22Rv1 (cell line): ENCODE data around the gene THY1.
"Not testable (repeated sequence)": the region's sequence is repeated elsewhere in the genome, so short reads cannot be mapped to it uniquely, and the experiment has no call there.

ENCODE experiments used
- H3K27ac ChIP-seq: fragments of 450-650 bp; 2 replicates; pipeline ENCODE4 v1.5.1; 2017
- ZFX ChIP-seq: fragments of 450-650 bp; IDR thresholded peaks from 2 replicates; pipeline ENCODE4 v1.6.1; 2017; ENCODE audit warnings: antibody characterized with exemption, borderline replicate concordance
- TF ChIP-seq, protein P1 (sequence below): fragments of 450-650 bp; IDR thresholded peaks from 2 replicates; pipeline ENCODE4 v1.5.1; 2017; ENCODE audit warnings: mild to moderate bottlenecking

The THY1 gene

DNA sequence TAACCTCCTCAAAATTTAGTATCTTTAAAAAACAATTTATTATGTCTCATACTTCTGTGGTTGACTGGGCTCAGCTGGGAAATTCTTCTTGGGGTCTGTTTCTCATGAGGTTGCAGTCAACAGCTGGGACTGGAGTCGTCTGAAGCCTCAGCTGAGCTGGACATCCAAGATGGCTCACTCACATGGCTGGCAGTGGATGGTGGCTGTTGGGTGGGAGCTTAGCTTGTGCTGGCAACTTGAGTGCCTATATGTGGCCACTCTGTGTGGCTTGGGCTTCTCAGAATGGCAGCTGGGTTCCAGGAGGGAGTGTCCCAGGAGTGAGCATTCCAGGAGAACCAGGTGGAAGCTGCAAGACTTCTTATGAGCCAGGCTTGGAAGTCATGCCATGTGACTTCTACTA, 13.2 kb downstream of the THY1 start:
- TF ChIP-seq ZFX, result no peak
- TF ChIP-seq, protein P1, sequence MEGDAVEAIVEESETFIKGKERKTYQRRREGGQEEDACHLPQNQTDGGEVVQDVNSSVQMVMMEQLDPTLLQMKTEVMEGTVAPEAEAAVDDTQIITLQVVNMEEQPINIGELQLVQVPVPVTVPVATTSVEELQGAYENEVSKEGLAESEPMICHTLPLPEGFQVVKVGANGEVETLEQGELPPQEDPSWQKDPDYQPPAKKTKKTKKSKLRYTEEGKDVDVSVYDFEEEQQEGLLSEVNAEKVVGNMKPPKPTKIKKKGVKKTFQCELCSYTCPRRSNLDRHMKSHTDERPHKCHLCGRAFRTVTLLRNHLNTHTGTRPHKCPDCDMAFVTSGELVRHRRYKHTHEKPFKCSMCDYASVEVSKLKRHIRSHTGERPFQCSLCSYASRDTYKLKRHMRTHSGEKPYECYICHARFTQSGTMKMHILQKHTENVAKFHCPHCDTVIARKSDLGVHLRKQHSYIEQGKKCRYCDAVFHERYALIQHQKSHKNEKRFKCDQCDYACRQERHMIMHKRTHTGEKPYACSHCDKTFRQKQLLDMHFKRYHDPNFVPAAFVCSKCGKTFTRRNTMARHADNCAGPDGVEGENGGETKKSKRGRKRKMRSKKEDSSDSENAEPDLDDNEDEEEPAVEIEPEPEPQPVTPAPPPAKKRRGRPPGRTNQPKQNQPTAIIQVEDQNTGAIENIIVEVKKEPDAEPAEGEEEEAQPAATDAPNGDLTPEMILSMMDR, result no peak

DNA sequence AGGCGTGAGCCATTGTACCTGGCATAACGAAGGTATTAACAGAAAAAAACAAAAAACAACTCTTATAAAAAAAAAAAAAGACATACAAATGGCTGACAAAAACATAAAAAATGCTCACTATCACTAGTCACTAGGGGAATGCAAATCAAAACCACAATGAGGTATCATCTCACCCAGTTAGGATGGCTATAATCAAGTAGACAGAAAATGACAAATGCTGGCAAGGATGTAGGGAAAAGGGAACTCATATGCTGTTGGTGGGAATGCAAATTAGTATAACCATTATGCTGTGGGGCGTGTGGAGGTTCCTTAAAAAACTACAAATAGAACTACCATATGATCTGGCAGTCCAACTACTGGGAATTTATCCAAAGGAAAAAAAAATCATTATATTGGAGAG, 17.0 kb downstream of the THY1 start:
- TF ChIP-seq, protein P1, result no peak
- TF ChIP-seq ZFX, result no peak
- H3K27ac ChIP-seq, result no peak overlapping the region

More for the DNA sequence above, 13.2 kb downstream of the THY1 start:
- H3K27ac ChIP-seq, result no peak overlapping the region

DNA sequence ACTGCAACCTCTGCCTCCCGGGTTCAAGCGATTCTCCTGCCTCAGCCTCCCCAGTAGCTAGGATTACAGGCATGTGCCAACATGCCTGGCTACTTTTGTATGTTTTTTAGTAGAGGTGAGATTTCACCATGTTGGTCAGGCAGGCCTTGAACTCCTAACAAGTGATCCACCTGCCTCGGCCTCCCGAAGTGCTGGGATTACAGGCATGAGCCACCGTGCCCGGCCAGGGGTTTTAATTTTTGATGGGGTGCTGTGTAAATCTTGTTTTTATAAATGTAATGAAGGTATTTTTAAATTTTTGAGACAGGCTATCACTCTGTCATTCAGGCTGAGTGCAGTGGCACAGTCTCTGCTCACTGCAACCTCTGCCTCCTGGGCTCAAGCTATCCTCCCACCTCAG, 17.5 kb downstream of the THY1 start:
- H3K27ac ChIP-seq, result not testable (repeated sequence)

DNA sequence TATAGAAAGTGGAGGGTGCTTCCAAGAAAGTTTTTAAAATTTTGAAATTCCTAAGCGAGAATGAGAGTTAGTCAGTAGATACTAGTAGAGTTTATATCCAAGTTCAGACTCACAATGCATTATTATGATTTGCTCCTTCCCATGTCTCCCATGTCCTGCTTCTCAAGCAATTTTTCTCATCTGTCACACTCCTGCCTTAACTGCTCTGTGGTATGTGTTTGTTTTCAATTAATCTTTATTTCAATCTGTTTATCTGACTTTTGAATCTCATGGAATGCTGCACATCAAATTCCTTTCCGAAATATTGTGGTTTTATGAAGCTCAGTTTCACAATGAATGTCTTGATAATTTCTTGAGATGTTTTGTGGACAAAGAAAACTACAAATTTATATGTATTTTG, 18.1 kb downstream of the THY1 start:
- no peak overlapping the region for H3K27ac ChIP-seq
- TF ChIP-seq ZFX, result no peak
- TF ChIP-seq, protein P1, result no peak

DNA sequence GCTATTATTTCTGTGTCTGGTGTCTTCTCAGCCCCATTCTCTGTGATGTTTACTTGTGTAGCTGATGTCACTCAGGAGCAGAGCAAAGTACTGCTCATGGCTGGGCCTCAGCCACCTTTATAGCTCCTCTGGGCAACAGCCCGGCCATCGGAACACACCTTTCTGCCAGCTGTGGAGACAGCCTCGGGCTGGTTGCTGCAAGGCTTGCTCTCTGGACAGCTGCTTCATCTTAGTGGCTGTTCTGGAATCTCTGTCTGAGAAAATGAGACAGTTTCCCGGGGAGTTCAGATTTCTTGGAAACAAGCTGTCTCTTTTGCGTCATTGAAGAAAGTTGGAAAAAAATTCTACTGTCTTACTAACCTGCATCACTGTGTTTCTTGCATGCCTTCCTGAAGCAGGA, 20.0 kb downstream of the THY1 start:
- H3K27ac ChIP-seq, result no peak overlapping the region
- TF ChIP-seq ZFX, result no peak
- TF ChIP-seq, protein P1, result no peak

DNA sequence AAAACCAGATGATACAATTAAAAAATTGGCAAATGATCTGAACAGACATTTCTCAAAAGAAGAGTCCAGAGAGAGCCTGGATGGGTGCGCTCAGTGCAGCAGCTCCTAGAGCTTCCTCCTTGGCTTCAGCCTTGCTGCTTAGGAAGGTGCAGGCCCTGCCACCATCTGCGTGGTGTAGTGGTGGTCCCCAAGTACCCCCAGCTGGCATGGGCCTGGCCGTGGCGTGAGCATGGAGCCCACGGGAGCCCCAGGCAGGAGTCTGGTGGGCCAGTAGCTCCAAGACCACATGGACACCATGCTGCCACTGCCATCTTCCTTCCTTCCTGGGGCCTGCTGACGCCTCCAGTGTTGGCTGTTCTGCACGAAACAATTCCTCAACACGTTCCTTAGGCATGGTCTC, 20.5 kb downstream of the THY1 start:
- no peak overlapping the region for H3K27ac ChIP-seq
- TF ChIP-seq, protein P1, result no peak
- no peak for TF ChIP-seq ZFX

DNA sequence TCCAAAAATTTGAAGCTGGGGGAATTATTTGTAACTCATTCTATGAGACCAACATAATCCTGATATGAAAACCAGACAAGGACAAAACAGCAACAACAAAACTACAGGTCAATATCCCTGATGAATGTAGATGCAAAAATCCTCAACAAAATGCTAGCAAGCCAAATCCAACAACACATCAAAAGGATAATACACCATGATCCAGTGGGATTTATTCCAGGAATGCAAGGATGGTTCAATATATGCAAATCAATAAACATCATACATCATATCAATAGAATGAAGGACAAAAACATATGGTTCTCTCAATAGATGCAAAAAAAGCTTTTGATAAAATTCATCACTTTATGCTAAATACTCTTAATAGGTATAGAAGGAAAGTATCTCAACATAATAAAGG, 22.1 kb downstream of the THY1 start:
- no peak for TF ChIP-seq ZFX
- TF ChIP-seq, protein P1, result no peak
- H3K27ac ChIP-seq, result no peak overlapping the region

DNA sequence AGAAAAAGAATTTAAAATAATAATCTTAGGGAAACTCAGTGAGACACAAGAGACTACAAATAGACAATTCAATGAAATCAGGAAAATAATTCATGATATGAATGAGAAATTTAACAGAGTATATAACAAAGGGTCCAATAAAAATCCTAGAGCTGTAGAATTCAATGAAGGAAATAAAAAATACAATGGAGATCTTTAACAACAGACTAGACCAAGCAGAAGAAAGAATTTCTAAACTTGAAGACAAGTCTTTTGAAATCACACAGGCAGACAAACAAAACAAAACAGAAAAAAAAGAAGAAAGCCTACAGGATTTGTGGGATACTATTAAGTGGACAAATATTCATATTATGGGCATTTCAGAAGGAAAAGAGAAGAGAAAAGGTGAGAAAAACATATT, 25.2 kb downstream of the THY1 start:
- no peak overlapping the region for H3K27ac ChIP-seq
- TF ChIP-seq ZFX, result no peak
- TF ChIP-seq, protein P1, result no peak
